Measurements from ENCODE around the gene EFNA4.

The EFNA4 gene

GRCh38 chr1:155017946-155018316 lies 45.6 kb upstream of the EFNA4 start:
- no peak for TF ChIP-seq CTCF (IDR thresholded peaks at IDR 0.05; ENCODE audit: unreplicated experiment in 3 of 3)
- Mint-ChIP-seq H3K36me3 (ENCODE audit: low read depth) (no peaks in the 10 kb centered on the region), H3K27me3 (ENCODE audit: low read depth) (no peaks in the 10 kb centered on the region), H3K27ac (peak overlapping the region in 1 of 3 experiments; percentile 22), H3K4me1 (peaks cover 15% of the 10 kb centered on the region), H3K9me3 (no peaks in the 10 kb centered on the region), H3K4me3 (peak overlapping the region; percentile 64 to 69 (median 65))

- TF ChIP-seq CTCF (IDR thresholded peaks at IDR 0.05; ENCODE audit: unreplicated experiment in 3 of 3): no peak
- no peaks in the 10 kb centered on the region for H3K9me3 Mint-ChIP-seq
- H3K27me3 Mint-ChIP-seq (ENCODE audit: low read depth): peaks cover 5% of the 10 kb centered on the region
These were observed 44.8 kb upstream of the EFNA4 start for GRCh38 chr1:155018617-155019348.

GRCh38 chr1:155019377-155020245 lies 43.9 kb upstream of the EFNA4 start:
- Mint-ChIP-seq H3K9me3 (no peaks in the 10 kb centered on the region), H3K4me1 (peaks cover 13% of the 10 kb centered on the region), H3K4me3 (peak overlapping the region; percentile 44 to 70 (median 61)), H3K27ac (peak overlapping the region; percentile 1 to 90 (median 54)), H3K36me3 (ENCODE audit: low read depth) (no peaks in the 10 kb centered on the region), H3K27me3 (ENCODE audit: low read depth) (peaks cover 11% of the 10 kb centered on the region)
- TF ChIP-seq CTCF (IDR thresholded peaks at IDR 0.05; ENCODE audit: unreplicated experiment in 3 of 3): no peak

More at GRCh38 chr1:155018617-155019348, 44.8 kb upstream of the EFNA4 start:
- peak overlapping the region in 2 of 3 experiments; percentile 61 to 70 for H3K4me3 Mint-ChIP-seq
- H3K36me3 Mint-ChIP-seq (ENCODE audit: low read depth): no peaks in the 10 kb centered on the region
- H3K27ac Mint-ChIP-seq: peak overlapping the region; percentile 1 to 90 (median 54)
- peaks cover 13% of the 10 kb centered on the region for H3K4me1 Mint-ChIP-seq

GRCh38 chr1:155022136-155022926 lies 41.2 kb upstream of the EFNA4 start:
- no peak overlapping the region for H3K4me3 Mint-ChIP-seq
- no peaks in the 10 kb centered on the region for H3K9me3 Mint-ChIP-seq
- peaks cover 11% of the 10 kb centered on the region for H3K27me3 Mint-ChIP-seq (ENCODE audit: low read depth)
- peak overlapping the region in 1 of 3 experiments; percentile 37 for H3K27ac Mint-ChIP-seq
- peaks cover 13% of the 10 kb centered on the region for H3K4me1 Mint-ChIP-seq
- no peaks in the 10 kb centered on the region for H3K36me3 Mint-ChIP-seq (ENCODE audit: low read depth)
- no peak for TF ChIP-seq CTCF (IDR thresholded peaks at IDR 0.05; ENCODE audit: unreplicated experiment in 3 of 3)

- TF ChIP-seq CTCF (IDR thresholded peaks at IDR 0.05; ENCODE audit: unreplicated experiment in 3 of 3): no peak
- no peak overlapping the region for H3K4me3 Mint-ChIP-seq
- peak overlapping the region in 1 of 3 experiments; percentile 29 for H3K27ac Mint-ChIP-seq
- no peaks in the 10 kb centered on the region for H3K36me3 Mint-ChIP-seq (ENCODE audit: low read depth)
- peaks cover 11% of the 10 kb centered on the region for H3K27me3 Mint-ChIP-seq (ENCODE audit: low read depth)
- peaks cover 13% of the 10 kb centered on the region for H3K4me1 Mint-ChIP-seq
- no peaks in the 10 kb centered on the region for H3K9me3 Mint-ChIP-seq
These were observed 40.7 kb upstream of the EFNA4 start for GRCh38 chr1:155022927-155023236.
